HG03139 (cell line): ENCODE measurements around the gene CATSPERZ.

Experiments
- ATAC-seq: cut with Tn5 transposase; IDR thresholded peaks from one replicate; pipeline ENCODE4 v1.9.1; 2021; ENCODE audit not compliant: unreplicated experiment

CATSPERZ gene

GRCh38 chr11:64284962-64285884 lies 14.9 kb upstream of the CATSPERZ start, which contains the start of gene GPR137:
TSS of gene GPR137 (plus strand) at chr11:64285848. CDS start at chr11:64286525, 677 bp downstream.
- peak; percentile 48 for ATAC-seq

DNA sequence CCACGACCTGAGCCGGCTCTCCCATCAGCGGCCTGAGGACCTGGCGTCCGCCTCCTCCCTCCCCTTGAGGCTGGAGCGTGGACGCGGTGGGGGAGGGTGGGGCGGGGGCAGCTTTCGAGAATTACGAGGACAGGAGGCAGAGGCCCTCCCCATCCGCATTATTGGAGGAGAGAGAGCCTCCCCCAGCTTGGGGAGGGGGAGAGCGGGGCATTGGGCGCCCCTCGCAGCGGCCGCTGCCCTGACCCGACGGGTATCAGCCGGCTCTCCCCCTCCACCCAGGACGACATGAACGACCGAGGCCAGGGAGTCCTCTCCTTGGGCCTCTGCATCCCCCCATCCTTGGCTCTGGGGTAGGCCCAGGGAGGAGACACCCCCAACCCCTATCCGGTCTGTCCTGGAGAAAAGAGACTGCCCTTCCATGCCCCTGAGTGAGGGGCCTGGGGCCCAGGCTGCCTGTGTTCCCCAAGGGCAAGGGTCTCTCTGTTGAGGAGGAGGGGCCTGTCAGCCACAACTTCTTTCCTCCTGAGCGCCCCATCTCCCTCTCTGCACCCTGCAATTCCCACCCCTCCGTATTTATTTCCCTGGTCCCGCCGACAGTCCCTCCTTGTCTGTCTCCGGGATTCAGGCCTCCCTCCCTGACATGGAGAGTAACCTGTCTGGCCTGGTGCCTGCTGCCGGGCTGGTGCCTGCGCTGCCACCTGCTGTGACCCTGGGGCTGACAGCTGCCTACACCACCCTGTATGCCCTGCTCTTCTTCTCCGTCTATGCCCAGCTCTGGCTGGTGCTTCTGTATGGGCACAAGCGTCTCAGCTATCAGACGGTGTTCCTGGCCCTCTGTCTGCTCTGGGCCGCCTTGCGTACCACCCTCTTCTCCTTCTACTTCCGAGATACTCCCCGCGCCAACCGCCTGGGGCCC lies 14.0 kb upstream of the CATSPERZ start:
- no peak for ATAC-seq

DNA sequence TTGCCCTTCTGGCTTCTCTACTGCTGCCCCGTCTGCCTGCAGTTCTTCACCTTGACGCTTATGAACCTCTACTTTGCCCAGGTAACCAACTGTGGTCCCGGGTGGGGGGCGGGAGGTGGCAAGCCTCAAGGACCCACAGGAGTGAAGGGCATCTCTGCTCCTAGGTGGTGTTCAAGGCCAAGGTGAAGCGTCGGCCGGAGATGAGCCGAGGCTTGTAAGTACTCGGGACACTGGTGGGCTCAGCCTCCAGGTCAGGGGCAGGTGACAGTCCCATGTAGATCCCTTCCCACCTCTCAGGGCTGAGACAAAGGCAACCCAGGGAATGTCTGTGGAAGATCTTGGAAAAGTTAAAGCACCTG lies 13.4 kb upstream of the CATSPERZ start:
- no peak for ATAC-seq

GRCh38 chr11:64287676-64288352 lies 12.3 kb upstream of the CATSPERZ start:
- ATAC-seq: no peak

DNA sequence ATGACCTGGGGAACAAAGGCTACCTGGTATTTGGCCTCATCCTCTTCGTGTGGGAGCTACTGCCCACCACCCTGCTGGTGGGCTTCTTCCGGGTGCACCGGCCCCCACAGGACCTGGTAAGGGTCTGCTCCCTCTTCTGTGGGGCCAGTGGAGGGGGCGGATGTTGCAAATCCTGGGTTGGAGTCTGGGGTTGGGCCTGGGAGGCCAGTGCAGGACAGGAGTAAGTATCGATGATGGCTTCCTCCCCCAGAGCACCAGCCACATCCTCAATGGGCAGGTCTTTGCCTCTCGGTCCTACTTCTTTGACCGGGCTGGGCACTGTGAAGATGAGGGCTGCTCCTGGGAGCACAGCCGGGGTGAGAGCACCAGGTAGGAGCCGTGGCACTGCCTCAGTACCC lies 11.8 kb upstream of the CATSPERZ start:
- no peak for ATAC-seq

- ATAC-seq: no peak
These were observed 11.1 kb upstream of the CATSPERZ start for GRCh38 chr11:64289002-64289564.

DNA sequence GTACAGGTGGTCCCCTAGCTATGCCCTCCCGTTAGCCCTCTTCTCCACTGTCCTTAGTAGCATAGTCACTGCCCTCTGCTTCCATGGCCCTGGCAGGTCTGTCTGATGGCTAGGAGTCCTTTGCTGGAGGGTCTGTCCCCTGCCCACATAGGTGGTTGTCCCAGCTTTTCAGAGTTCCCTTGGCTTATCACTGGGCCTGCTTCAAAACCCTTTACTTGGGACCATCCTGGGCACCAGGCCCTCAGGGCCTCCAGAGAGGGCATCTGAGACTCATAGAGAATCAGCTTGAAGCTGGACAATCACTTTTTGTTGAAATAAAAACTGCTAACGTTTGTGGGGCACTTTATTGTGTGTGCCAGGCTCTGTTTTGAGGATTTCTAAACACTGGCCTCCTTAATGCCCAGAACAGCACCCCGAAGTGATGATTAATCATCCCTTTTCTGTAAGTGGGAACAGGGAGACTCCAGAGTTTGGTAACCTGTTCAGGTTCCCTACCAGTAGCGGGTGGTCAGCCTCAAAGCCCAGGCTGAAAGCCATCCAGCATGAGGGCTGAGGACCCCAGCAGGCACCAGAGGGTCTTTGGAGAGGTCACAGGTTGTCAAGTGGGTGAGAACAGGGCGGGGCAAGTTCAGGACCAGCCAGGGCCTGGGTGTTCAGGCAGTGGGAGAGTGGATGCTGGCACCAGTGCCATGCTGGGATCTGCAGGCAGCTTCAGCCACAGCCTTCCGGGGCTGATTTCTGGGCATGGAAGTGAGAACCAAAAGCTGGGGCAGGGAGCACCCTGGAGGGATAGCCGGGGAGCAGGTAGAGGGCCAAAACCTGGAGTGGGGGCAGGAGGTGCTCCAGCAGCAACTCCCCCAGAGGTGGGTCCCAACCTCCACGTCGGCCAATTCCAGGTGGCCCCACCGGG lies 9.6 kb upstream of the CATSPERZ start:
- no peak for ATAC-seq

DNA sequence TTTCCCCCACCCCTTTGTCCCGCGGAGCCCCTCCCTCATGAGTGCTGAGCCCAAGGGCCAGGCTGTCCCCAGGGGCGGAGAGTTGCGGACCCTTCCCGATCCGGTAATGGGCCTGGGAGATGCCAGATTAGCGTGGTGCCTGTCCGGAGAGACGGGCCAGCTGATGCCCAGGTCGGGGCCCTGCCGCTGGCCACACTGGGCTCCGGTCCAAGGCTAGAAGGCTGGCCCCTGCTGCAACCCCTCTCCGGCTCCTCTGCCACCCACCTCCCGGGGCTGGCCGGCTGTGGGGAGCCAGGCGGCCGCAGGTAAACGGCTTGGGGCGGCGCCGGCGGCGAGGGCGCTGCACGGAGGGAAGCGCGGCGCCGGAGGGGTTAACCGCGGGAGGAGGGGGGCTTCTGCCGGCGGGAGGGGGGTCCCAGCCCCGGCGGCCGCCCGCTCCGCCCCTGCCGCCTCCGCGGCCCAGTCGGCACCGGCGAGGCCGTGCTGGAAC lies 8.9 kb upstream of the CATSPERZ start, which contains the start of gene KCNK4:
TSS of gene KCNK4 (plus strand) at position 41 of the 490 bp plus-strand sequence. CDS start 1,717 bp downstream, outside the sequence.
- no peak for ATAC-seq

- no peak for ATAC-seq
These were observed 8.3 kb upstream of the CATSPERZ start for GRCh38 chr11:64291752-64292459.

GRCh38 chr11:64292460-64293254 lies 7.5 kb upstream of the CATSPERZ start:
- no peak for ATAC-seq

GRCh38 chr11:64294774-64295173 lies 5.4 kb upstream of the CATSPERZ start:
- ATAC-seq: no peak

- ATAC-seq: no peak
These were observed 4.4 kb upstream of the CATSPERZ start for GRCh38 chr11:64295760-64296159.

DNA sequence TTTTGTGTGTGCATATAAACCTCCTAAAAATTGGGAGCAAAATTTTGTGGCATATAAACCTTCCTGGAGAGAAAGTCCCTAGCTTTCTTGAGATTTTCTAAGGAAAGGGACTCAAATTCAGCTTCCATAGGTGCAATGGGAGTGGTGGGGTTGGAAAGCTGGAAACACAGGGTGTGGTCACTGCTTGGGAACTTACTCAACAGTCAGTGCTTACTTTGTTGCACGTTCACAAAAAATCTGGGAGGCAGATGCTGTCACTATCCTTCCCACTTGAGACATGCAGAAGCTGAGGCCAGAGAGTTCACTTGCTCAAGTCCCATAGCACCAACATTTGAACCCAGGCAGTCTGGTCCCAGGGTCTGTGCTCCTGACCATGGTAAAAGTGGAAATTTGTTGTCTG lies 3.9 kb upstream of the CATSPERZ start:
- no peak for ATAC-seq

GRCh38 chr11:64296830-64297698 lies 3.1 kb upstream of the CATSPERZ start:
- ATAC-seq: no peak

GRCh38 chr11:64297699-64298358 lies 2.3 kb upstream of the CATSPERZ start:
- no peak for ATAC-seq

- no peak for ATAC-seq
These were observed 952 bp upstream of the CATSPERZ start for GRCh38 chr11:64298966-64299846.
